CD4-positive, alpha-beta T cell treated with Interleukin-17A for 1 hour (primary cell): ENCODE results near the gene SEC24D.

ENCODE experiments used
- DNase-seq: peaks from one replicate; pipeline ENCODE4 v3.0.0-alpha.2; 2020

Gene SEC24D

DNA sequence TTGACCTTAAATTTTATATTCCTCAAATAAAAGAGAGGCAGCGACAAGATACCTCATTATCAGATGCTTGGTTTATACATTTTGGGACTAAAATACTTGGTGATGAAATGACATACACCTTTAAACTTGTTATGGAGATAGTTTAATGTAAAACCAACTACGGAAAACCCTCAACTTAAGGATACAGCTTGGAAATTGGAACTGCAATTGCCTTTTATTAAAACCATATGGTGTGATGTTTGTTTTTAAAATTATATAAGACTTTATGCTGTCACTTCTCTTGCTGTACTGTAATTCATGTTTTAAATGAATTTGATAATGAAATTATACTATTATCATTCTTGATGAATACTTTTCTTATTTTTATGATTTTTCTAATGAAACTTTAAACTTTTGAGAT, 124.9 kb downstream of the SEC24D start:
- DNase-seq, result no peak

DNA sequence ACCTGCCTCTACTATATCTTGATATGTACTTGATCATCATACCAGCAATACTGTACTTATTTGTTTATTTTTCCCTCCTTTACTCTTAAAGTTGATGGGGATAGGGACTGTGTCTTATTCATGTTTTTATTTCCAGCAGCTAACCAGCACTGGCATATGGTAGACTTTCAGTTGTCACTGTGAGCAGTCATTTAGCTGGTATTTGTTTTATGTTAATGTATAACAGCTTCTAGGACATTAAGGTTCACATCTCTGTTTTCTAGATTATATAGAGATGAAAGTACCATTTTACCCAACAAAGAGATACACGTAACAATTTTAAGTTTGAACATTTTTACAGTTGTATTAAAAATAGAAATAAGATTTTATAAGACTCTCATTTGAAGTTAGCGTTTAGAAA, 132.8 kb downstream of the SEC24D start:
- DNase-seq, result no peak

DNA sequence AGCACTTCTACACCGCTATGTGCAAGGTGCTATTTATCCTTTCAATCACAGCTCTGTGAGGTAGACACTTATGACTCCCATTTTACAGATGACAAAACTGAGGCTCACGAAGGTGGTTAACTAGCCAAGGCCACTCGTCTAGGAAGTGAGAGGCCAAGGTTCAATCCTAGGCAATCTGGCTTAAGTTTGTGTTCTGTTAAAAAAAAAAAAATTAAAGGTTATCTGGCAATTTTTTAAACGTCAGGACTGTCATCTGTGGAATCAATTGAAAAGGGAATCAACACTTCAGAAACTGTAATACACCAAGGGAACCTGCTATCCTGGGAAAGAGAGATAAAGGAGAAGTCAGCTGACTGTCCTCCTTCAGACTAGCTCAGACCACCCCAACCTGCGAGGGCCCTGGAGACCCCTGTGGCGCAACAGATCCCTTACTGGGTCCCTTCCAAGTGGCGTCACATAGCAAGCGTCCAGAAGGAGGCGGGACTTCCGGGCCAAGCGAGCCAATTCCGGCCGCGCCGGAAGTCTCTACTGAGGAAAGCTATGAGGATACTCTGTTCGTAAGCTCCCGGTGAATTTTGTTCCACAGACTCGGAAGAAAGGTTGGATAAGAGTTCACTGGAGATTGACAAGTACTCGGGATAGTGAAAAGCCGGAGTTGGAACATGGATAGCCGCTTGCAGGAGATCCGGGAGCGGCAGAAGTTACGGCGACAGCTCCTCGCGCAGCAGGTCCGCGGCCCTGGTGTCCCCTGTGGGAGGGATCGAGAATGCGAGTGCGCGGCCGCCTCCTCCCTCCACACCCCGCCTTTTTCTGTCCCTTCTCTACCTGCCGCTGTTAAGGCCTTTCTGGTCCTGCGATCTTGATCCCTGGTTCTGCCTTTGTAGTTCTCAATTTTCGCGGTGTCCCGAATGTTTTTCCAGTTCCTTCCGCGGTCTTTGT, 150.8 kb downstream of the SEC24D start, which contains the start of gene METTL14:
Gene METTL14, plus strand, starts transcription at position 520 of the 939 bp plus-strand sequence. Its CDS starts 143 bp downstream, at position 663.
- peak; percentile 90 for DNase-seq

- no peak for DNase-seq
Observed at GRCh38 chr4:118683513-118683912, 152.4 kb downstream of the SEC24D start.

GRCh38 chr4:118682928-118683327, 153.0 kb downstream of the SEC24D start:
- peak; percentile 19 for DNase-seq

GRCh38 chr4:118680808-118681207, 155.1 kb downstream of the SEC24D start:
- no peak for DNase-seq

GRCh38 chr4:118676128-118676527, 159.8 kb downstream of the SEC24D start:
- DNase-seq, result no peak
